Activated CD8-positive, alpha-beta memory T cell treated with anti-CD3 and anti-CD28 coated beads, Interleukin-2, amount 50 U/mL, for 48 hours (primary cell): ENCODE measurements around the gene PHETA1.

Experiments used
- DNase-seq: peaks from one replicate; pipeline ENCODE4 v3.0.0-alpha.2; 2020

Gene PHETA1

GRCh38 chr12:111319600-111320257 is 49.2 kb downstream of the PHETA1 start:
- DNase-seq, result no peak

- no peak for DNase-seq
These were observed 50.4 kb downstream of the PHETA1 start for GRCh38 chr12:111318450-111318849.

- no peak for DNase-seq
These were observed 52.2 kb downstream of the PHETA1 start for GRCh38 chr12:111316671-111317070.

GRCh38 chr12:111314953-111315539 is 53.8 kb downstream of the PHETA1 start:
- DNase-seq, result no peak

- peak; percentile 91 for DNase-seq
These were observed 55.0 kb downstream of the PHETA1 start for GRCh38 chr12:111313833-111314259.

GRCh38 chr12:111312708-111313107 is 56.2 kb downstream of the PHETA1 start:
- no peak for DNase-seq

GRCh38 chr12:111312016-111312415 is 56.9 kb downstream of the PHETA1 start:
- no peak for DNase-seq

GRCh38 chr12:111311011-111311410 is 57.9 kb downstream of the PHETA1 start:
- DNase-seq, result no peak
